Cardiac ventricle fibroblast (primary cell): ENCODE data around the gene DCT. TPM values are rescaled to one million over a fixed set of nuclear protein-coding genes. Genes with fewer than 3 reads are reported as not detected.

Source experiments
- total RNA-seq: library from RNA; depleted of rRNA; stranded (reverse); fragments of >200 nt; gene quantifications from 2 replicates; pipeline ENCODE4 v1.2.3, GENCODE V29; 2015

The DCT gene
- not detected in 2 replicates for total RNA-seq

DNA sequence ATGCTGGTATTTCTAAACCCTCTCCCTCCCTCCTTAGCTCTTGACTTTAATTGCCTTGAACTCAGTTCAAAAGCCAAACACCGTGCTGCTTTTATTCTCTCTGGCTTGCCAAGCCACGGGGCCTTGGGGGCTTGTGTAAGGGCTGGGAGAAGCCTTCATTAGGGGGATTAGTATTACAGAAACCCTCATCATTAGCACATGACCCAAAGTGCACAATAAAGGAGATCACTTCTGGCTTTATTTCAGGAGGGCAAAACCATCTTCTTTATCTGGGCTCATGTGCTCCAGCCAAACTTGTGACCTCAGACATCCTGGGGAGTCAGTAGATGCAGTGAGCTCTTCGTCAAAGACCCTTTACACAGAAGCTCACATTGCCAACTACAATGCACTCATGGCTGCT, at the start of gene DCT:
Gene DCT (minus strand): TSS at position 67 of the 400 bp plus-strand sequence. CDS start 427 bp downstream, outside the sequence.

Other genes starting within 250 kb of the DCT start
- gene TGDS, start 116.5 kb upstream of the DCT start, total RNA-seq = 10.5 and 10.9 TPM in 2 replicates
- 4.1 and 4.7 TPM in 2 replicates for gene GPR180, start 122.2 kb upstream of the DCT start, total RNA-seq
- gene SOX21, start 232.9 kb upstream of the DCT start, total RNA-seq = not detected in 2 replicates